COLO668 (cell line): Measurements from ENCODE around the gene DMD.

Source experiments
- DNase-seq: peaks from one replicate; lab custom pipeline; 2025; ENCODE audit not compliant: unreplicated experiment; lab: John Stamatoyannopoulos, UW

DMD gene

GRCh38 chrX:32867781-32868523 is 343.4 kb downstream of the DMD start:
- no peak for DNase-seq

GRCh38 chrX:32852203-32852602 is 359.1 kb downstream of the DMD start:
- no peak for DNase-seq

GRCh38 chrX:32851556-32851955 is 359.8 kb downstream of the DMD start:
- DNase-seq = no peak

GRCh38 chrX:32847921-32848320 is 363.4 kb downstream of the DMD start:
- DNase-seq = no peak

GRCh38 chrX:32842053-32842452 is 369.3 kb downstream of the DMD start:
- no peak for DNase-seq

GRCh38 chrX:32839781-32840180 is 371.6 kb downstream of the DMD start:
- no peak for DNase-seq

GRCh38 chrX:32825009-32825408 is 386.3 kb downstream of the DMD start:
- no peak for DNase-seq

GRCh38 chrX:32804034-32804433 is 407.3 kb downstream of the DMD start:
- no peak for DNase-seq

- DNase-seq = no peak
Observed at GRCh38 chrX:32798990-32799389, 412.4 kb downstream of the DMD start.

GRCh38 chrX:32788936-32789335 is 422.4 kb downstream of the DMD start:
- no peak for DNase-seq

- no peak for DNase-seq
Observed at GRCh38 chrX:32780109-32780508, 431.2 kb downstream of the DMD start.

- DNase-seq = no peak
Observed at GRCh38 chrX:32778965-32779364, 432.4 kb downstream of the DMD start.

- DNase-seq = no peak
Observed at GRCh38 chrX:32774966-32775365, 436.4 kb downstream of the DMD start.

- no peak for DNase-seq
Observed at GRCh38 chrX:32749070-32749469, 462.3 kb downstream of the DMD start.

- DNase-seq = no peak
Observed at GRCh38 chrX:32745323-32745722, 466.0 kb downstream of the DMD start.

- no peak for DNase-seq
Observed at GRCh38 chrX:32744921-32745320, 466.4 kb downstream of the DMD start.

- DNase-seq = no peak
Observed at GRCh38 chrX:32741910-32742309, 469.4 kb downstream of the DMD start.

GRCh38 chrX:32708542-32708941 is 502.8 kb downstream of the DMD start:
- no peak for DNase-seq

GRCh38 chrX:32705385-32705784 is 506.0 kb downstream of the DMD start:
- DNase-seq = peak; percentile 7

- no peak for DNase-seq
Observed at GRCh38 chrX:32687379-32687778, 524.0 kb downstream of the DMD start.

- no peak for DNase-seq
Observed at GRCh38 chrX:32678487-32678886, 532.9 kb downstream of the DMD start.

- no peak for DNase-seq
Observed at GRCh38 chrX:32673193-32673592, 538.2 kb downstream of the DMD start.

GRCh38 chrX:32662516-32662915 is 548.8 kb downstream of the DMD start:
- DNase-seq = no peak
